Stromal cell of bone marrow (primary cell): Measurements from ENCODE around the gene CCNL2.
"Not testable (repeated sequence)": the region's sequence is repeated elsewhere in the genome, so short reads cannot be mapped to it uniquely, and the experiment has no call there.

ENCODE experiments used
- DNase-seq: peaks from one replicate; pipeline ENCODE4 v3.0.0-alpha.2; 2012; ENCODE audit warnings: low read depth

The CCNL2 gene

GRCh38 chr1:1399187-1399871 lies at the start of gene CCNL2:
CCNL2 (minus strand) TSS chr1:1399335; CDS start chr1:1399306, 29 bp downstream.
- peak; percentile 94 for DNase-seq

DNA sequence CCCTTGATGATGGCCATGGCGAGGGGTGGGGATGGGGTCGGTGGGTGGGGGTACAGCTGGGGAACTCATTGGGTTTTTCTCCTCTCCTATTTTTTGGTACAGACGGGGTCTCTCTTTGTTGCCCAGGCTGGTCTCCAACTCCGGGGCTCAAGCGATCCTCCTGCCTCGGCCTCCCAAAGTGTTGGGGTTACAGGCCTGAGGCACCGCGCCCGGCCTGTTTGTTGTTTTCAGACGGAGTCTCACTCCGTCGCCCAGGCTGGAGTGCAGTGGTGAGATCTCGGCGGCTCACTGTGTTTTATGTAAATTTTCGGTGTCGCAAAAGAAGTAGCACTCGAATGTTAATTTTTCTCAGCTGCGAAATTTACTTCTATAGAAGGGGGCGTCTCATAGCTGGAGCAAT lies 47.5 kb upstream of the CCNL2 start:
- DNase-seq = not testable (repeated sequence)

GRCh38 chr1:1442069-1442770 lies 43.1 kb upstream of the CCNL2 start:
- DNase-seq = no peak

GRCh38 chr1:1441002-1441888 lies 42.1 kb upstream of the CCNL2 start:
- DNase-seq = no peak

GRCh38 chr1:1440262-1441001 lies 41.3 kb upstream of the CCNL2 start:
- DNase-seq = no peak

DNA sequence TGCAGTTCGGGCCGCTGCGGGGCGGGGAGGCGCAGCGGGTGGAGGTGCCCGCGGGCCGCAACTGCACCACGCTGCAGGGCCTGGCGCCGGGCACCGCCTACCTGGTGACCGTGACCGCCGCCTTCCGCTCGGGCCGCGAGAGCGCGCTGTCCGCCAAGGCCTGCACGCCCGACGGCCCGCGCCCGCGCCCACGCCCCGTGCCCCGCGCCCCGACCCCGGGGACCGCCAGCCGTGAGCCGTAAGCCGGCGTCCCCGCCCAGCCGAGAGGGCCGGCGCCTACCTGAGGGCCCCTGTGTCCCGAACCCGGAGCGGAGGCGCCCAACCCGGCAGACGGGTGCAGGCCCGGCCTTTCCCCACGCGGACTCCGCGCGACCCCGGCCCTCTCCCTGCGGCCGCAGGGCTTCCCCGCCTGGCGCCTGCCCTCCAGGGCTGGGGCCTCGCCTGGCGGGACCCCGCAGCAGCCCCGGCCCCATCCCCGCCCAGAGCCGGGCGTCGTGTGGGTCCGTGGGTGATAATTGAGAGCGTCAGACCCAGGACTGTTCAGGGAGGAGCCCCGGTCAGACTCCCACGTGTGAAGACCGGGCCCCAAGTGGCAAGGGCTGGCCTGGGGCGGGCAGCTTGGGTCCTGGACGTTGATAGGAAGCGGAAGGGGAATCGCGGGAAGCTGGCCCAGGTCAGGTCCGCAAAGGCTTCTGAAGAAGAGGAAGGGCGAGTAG lies 40.6 kb upstream of the CCNL2 start:
- DNase-seq = no peak

GRCh38 chr1:1438531-1439381 lies 39.6 kb upstream of the CCNL2 start:
- DNase-seq = no peak

- no peak for DNase-seq
Measured at GRCh38 chr1:1437904-1438376, 38.8 kb upstream of the CCNL2 start.

DNA sequence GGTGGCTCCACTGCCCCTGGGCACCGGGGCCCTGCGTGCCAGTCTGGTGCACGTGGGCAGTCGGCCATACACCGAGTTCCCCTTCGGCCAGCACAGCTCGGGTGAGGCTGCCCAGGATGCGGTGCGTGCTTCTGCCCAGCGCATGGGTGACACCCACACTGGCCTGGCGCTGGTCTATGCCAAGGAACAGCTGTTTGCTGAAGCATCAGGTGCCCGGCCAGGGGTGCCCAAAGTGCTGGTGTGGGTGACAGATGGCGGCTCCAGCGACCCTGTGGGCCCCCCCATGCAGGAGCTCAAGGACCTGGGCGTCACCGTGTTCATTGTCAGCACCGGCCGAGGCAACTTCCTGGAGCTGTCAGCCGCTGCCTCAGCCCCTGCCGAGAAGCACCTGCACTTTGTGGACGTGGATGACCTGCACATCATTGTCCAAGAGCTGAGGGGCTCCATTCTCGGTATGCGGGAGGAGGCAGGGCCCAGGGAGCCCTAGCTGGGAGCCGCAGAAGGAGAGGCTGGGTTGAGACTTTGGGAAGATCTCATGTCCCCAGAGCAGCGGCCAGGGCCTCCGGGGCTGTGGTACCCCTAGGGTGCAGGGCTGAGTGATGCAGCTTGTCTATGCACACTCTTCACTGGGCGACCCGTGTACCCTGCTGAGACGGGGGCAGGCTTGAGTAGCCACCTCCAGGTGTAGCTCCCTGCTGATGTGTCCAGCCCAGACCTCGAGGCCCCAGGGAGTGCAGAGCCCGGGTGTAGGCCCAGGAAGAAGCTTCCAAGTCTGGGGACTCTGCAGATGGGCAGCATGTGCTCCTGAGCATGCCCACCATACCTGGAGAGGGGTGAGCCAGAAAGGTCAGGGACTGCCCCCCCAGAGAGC lies 38.1 kb upstream of the CCNL2 start:
- DNase-seq = no peak

GRCh38 chr1:1436630-1437032 lies 37.5 kb upstream of the CCNL2 start:
- DNase-seq = no peak

GRCh38 chr1:1435911-1436629 lies 36.9 kb upstream of the CCNL2 start:
- no peak for DNase-seq

- DNase-seq = no peak
Measured at GRCh38 chr1:1435106-1435903, 36.2 kb upstream of the CCNL2 start, which contains the start of gene VWA1. VWA1 (plus strand) TSS chr1:1435690; CDS start chr1:1435749, 59 bp downstream.

GRCh38 chr1:1434824-1435105 lies 35.6 kb upstream of the CCNL2 start:
- DNase-seq = no peak

- no peak for DNase-seq
Measured at GRCh38 chr1:1434131-1434823, 35.1 kb upstream of the CCNL2 start.

- DNase-seq = peak; percentile 25
Measured at GRCh38 chr1:1433804-1434130, 34.6 kb upstream of the CCNL2 start.

DNA sequence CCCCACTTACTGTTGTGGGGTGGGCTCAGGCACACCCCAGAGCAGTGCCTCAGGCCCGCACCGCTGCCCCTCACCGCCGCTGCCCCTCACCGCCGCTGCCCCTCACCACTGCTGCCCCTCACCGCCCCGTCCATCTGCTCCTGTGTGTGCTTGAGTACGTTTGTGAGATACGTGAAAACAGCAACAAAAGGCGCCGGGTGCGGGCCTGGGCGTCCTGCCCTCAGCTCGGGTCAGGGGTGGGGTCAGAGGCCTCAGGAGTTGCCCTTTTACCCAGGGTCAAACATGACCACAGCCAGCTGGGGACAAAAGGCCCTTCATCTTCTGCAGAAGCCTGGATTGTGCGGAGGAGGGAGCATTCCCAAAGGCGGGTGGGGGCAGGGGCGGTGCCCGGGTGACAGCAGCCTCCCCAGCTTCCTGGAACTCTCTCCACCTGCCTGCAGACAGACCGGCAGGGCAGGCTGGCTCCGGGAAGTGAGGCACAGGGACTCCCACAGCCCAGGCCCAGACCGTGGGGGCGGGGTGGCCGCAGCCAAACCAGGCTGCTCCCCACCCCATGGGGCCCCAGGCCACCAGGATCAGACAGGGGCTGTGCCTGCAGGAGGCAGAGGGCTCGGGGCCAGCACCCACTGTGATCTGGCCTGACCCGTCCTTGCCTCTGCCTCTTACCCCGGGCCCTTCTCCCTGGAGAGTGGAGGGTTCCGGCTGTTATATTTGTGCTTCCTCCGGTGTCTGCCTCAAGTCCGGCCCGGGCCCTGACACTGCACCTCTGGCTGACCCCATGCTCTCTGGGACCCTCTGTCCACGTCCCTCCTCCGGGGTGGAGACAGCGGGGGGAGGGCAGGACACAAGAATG lies 34.0 kb upstream of the CCNL2 start:
- DNase-seq = no peak
